Measurements from ENCODE around the gene PAM.

Gene PAM

DNA sequence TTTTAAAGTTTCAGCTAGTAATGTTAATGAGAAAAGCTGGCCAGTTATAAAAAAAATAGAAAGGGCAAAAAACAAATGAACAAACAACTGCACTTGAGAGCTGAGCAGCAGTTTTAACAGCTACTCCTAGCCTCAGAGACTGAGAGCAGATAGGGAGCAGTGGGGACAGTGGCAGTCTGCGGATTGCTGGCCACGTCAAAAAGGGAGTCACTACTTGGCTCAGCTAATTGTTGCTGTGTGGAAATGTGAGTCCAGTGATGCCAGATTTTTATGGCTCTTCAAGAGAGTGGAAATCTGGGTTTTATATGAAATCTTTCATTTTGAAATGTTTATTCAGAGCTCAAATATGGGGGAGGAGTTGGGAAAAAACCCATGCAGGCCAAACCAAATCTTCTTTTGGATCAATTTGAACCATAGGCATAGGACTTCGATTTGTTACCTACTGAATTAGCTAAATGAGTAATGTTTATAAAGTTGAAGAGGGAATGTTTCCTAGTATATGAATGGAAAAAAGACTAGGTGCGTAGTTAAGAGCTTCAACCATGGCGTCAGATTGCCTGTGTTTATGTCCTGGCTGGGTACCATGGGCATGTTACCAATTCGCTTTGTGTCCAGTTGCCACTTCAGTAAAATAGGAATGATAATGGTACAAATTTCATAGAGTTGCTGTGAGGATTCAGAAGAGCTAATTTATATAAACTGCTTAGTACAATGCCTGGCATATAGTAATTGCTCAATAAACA, 102.1 kb downstream of the PAM start:
- H3K27ac ChIP-seq (ENCODE audit: low read length): no peak overlapping the region
- peaks cover 1% of the 10 kb centered on the region; the same call in 1 of the 2 replicates for H3K4me1 ChIP-seq (ENCODE audit: control insufficient read depth, insufficient read depth, low read length)
- H3K36me3 ChIP-seq (ENCODE audit: control insufficient read depth, insufficient read depth, low read length): no peaks in the 10 kb centered on the region
- no peak for DNase-seq (ENCODE audit: low read depth, low spot score)
- 100% methylated on average over 1 of the region's 6 CpGs for WGBS (ENCODE audit: insufficient coverage, insufficient read length)
- H3K27me3 ChIP-seq (ENCODE audit: control insufficient read depth, insufficient read depth, low read length): no peaks in the 10 kb centered on the region
- no peaks in the 10 kb centered on the region for H3K9me3 ChIP-seq (ENCODE audit: control insufficient read depth, insufficient read depth, low read length)
- H3K4me3 ChIP-seq (ENCODE audit: low read length): no peak overlapping the region

DNA sequence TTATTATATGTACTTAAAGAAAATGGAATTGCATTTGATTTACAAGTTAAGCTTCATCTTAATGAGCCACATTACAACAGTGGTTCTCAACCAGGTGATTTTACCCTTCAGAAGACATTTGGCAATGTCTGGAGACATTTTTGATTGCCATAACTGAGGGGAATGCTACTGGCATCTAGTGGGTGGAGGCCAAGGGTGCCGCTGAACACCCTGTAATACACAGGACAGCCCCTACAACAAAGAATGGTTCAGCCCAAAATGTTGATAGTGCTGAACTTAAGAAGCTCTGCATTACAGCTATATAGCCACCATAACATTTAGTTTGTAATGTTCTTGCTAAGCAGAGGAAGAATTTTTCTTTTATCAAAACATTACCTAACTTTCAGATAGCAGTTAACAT, 103.1 kb downstream of the PAM start:
- WGBS (ENCODE audit: insufficient coverage, insufficient read length): no CpG with 5 or more reads among the region's 1 CpG
- Histone ChIP-seq H3K27me3 (ENCODE audit: control insufficient read depth, insufficient read depth, low read length) (no peaks in the 10 kb centered on the region), H3K27ac (ENCODE audit: low read length) (no peak overlapping the region), H3K4me3 (ENCODE audit: low read length) (no peak overlapping the region), H3K4me1 (ENCODE audit: control insufficient read depth, insufficient read depth, low read length) (peaks cover 3% of the 10 kb centered on the region; the same call in 1 of the 2 replicates), H3K36me3 (ENCODE audit: control insufficient read depth, insufficient read depth, low read length) (no peaks in the 10 kb centered on the region), H3K9me3 (ENCODE audit: control insufficient read depth, insufficient read depth, low read length) (no peaks in the 10 kb centered on the region)
- no peak for DNase-seq (ENCODE audit: low read depth, low spot score)

DNA sequence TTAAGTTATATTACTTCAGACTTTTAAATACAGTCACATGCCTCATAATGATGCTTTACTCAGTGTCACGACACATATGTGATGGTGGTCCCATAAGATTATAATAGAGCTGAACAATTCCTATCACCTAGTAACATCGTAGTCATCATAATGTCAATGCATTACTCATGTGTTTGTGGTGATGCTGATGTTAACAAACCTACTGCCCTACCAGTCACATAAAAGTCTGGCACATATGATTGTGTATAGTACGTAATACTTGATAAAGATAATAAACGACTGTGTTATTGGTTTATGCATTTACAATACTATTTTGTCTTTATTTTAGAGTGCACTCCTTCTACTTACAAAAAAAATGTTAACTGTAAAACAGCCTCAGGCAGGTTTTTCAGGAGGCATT, 103.7 kb downstream of the PAM start:
- H3K27me3 ChIP-seq (ENCODE audit: control insufficient read depth, insufficient read depth, low read length): no peaks in the 10 kb centered on the region
- no peaks in the 10 kb centered on the region for H3K36me3 ChIP-seq (ENCODE audit: control insufficient read depth, insufficient read depth, low read length)
- H3K4me3 ChIP-seq (ENCODE audit: low read length): no peak overlapping the region
- WGBS (ENCODE audit: insufficient coverage, insufficient read length): no CpG with 5 or more reads among the region's 4 CpGs
- no peaks in the 10 kb centered on the region for H3K9me3 ChIP-seq (ENCODE audit: control insufficient read depth, insufficient read depth, low read length)
- peaks cover 3% of the 10 kb centered on the region; the same call in 1 of the 2 replicates for H3K4me1 ChIP-seq (ENCODE audit: control insufficient read depth, insufficient read depth, low read length)
- H3K27ac ChIP-seq (ENCODE audit: low read length): no peak overlapping the region
- DNase-seq (ENCODE audit: low read depth, low spot score): no peak

DNA sequence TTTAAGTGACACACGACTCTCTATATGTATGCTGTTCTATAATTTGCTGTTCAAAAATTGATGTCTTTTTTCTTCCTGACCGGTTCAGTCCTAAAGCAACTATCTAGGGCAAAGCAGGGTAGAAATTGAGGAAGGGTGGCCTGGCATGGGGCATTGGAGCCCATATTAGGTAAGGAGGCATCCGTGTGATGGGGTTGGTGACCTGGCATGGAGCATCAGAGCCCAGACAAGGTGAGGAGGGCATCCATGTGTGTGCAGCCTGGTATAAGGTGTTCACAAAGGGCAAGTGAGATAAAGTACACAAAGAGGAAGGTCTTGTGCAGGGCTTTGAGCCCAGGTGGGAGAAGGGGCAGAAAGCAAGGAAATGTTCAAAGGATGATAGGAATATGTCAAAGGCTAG, 104.9 kb downstream of the PAM start:
- no CpG with 5 or more reads among the region's 3 CpGs for WGBS (ENCODE audit: insufficient coverage, insufficient read length)
- H3K27me3 ChIP-seq (ENCODE audit: control insufficient read depth, insufficient read depth, low read length): no peaks in the 10 kb centered on the region
- no peaks in the 10 kb centered on the region for H3K9me3 ChIP-seq (ENCODE audit: control insufficient read depth, insufficient read depth, low read length)
- no peaks in the 10 kb centered on the region for H3K36me3 ChIP-seq (ENCODE audit: control insufficient read depth, insufficient read depth, low read length)
- no peak overlapping the region for H3K4me3 ChIP-seq (ENCODE audit: low read length)
- DNase-seq (ENCODE audit: low read depth, low spot score): no peak
- no peak overlapping the region for H3K27ac ChIP-seq (ENCODE audit: low read length)
- peaks cover 3% of the 10 kb centered on the region; the same call in 1 of the 2 replicates for H3K4me1 ChIP-seq (ENCODE audit: control insufficient read depth, insufficient read depth, low read length)

DNA sequence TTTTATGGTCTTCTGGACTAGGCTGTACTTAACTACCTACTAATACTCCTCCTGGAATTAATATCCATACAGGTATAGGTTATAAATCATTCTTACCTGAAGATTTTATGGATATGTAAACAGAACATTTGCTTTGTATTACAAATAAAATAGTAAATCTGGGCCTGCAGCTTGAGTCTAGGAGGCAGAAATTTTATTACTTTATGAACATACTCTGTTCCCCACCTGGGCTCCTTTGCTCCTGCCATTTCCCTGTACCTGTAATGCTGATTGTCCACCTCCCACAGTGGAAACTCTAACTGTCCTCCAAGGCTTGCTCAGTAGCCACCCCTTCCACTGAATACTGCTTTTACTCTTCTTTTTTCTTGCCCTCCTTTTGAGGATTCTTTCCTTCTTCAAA, 108.0 kb downstream of the PAM start:
- Histone ChIP-seq H3K4me1 (ENCODE audit: control insufficient read depth, insufficient read depth, low read length) (peaks cover 3% of the 10 kb centered on the region; the same call in 1 of the 2 replicates), H3K4me3 (ENCODE audit: low read length) (no peak overlapping the region), H3K27me3 (ENCODE audit: control insufficient read depth, insufficient read depth, low read length) (no peaks in the 10 kb centered on the region), H3K36me3 (ENCODE audit: control insufficient read depth, insufficient read depth, low read length) (no peaks in the 10 kb centered on the region), H3K27ac (ENCODE audit: low read length) (no peak overlapping the region), H3K9me3 (ENCODE audit: control insufficient read depth, insufficient read depth, low read length) (no peaks in the 10 kb centered on the region)
- no peak for DNase-seq (ENCODE audit: low read depth, low spot score)

DNA sequence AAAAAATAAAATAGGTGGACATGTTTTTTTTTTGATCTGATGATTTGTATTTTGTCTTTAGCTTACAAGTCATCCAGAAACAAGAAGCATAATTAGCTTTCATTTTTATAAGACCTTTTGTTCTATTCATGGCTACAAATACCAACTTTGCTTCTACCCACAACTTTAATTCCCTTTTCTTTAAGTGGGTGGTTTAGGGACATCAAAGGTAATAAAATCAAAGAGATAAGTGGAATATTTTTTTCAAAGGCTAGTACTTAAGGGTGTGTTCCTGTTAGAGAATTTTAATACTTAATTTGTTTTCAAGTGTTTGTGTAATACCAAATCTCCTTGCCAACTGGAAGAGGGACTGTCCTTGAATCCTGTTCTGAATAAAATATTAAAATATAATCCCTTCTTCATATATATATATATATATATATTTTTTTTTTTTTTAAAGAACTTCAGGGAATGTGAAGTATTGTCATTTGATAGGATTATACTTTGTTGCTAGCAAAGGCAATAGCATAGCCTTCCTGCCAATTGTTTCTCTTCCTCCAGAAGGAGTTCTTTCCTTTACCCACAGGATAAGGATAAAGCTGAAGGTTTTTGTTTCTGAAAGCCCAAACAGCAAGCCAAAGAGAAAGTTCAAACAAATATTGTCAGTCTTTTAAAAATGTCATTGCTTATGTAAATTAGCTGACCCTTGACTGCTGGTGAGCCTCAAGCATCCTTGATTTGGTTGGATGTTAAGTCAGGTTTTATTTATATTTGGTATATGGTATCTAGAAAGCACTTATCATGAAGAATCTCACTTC, 108.9 kb downstream of the PAM start:
- Histone ChIP-seq H3K36me3 (ENCODE audit: control insufficient read depth, insufficient read depth, low read length) (no peaks in the 10 kb centered on the region), H3K4me1 (ENCODE audit: control insufficient read depth, insufficient read depth, low read length) (peaks cover 3% of the 10 kb centered on the region; the same call in 1 of the 2 replicates), H3K9me3 (ENCODE audit: control insufficient read depth, insufficient read depth, low read length) (no peaks in the 10 kb centered on the region), H3K27me3 (ENCODE audit: control insufficient read depth, insufficient read depth, low read length) (no peaks in the 10 kb centered on the region), H3K4me3 (ENCODE audit: low read length) (no peak overlapping the region), H3K27ac (ENCODE audit: low read length) (no peak overlapping the region)
- no peak for DNase-seq (ENCODE audit: low read depth, low spot score)

DNA sequence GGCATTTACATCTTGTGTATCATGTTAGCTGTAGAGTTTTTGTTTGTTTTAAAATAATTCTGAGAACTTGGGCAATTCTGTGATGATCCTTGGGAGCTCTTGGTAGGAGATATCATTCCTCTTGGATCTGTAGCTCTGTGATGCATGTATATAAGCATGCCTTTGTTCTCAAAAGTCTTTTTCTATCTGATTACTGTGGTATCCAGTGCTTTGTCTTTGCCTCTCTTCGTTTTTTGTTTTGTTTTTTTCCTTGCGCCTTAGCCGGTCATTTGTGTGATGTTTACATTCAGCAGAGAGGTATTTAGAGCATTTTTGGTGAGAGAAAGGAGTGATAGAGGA, 110.0 kb downstream of the PAM start:
- whole genome bisulfite sequencing (ENCODE audit: insufficient coverage, insufficient read length): no CpG with 5 or more reads among the region's 3 CpGs
- Histone ChIP-seq H3K9me3 (ENCODE audit: control insufficient read depth, insufficient read depth, low read length) (no peaks in the 10 kb centered on the region), H3K4me1 (ENCODE audit: control insufficient read depth, insufficient read depth, low read length) (peaks cover 3% of the 10 kb centered on the region; the same call in 1 of the 2 replicates), H3K27me3 (ENCODE audit: control insufficient read depth, insufficient read depth, low read length) (no peaks in the 10 kb centered on the region), H3K36me3 (ENCODE audit: control insufficient read depth, insufficient read depth, low read length) (no peaks in the 10 kb centered on the region), H3K27ac (ENCODE audit: low read length) (no peak overlapping the region), H3K4me3 (ENCODE audit: low read length) (peak overlapping the region; percentile 62; the same call in 1 of the 2 replicates)
- no peak for DNase-seq (ENCODE audit: low read depth, low spot score)

DNA sequence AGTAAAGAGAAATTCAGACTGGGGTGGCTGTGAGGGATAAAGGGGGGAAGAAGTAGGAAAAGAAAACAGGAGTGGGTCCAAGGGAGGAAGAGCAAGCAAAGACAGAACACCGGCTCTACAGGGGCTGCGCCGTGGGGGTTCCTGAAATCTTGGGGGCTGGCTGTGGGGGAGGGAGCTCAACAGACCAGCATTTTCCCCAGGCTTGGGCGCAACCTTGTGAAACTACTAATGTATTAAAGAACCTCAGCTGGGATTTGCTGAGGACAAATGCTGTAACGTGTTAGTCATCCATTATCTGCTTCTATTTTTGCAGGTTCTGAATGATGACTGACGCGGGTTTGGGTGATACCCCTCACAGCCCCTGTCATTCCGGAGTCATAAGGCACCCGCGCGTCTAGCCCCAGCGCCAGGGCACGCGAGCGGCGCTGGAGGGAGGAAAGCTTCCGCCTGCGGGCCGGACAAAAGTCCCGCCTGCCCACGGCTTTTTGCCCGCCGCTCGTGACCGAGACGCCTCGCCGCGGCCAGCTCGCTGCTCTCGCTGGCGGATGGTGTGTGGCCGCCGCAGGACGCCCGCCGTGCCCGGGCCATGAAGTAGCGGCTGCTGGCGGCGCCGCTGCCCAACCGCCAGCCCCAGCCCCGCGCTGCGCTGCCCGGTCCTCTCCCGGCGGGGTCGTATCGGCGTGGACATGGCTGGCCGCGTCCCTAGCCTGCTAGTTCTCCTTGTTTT, 110.6 kb downstream of the PAM start:
- DNase-seq (ENCODE audit: low read depth, low spot score): no peak
- H3K4me1 ChIP-seq (ENCODE audit: control insufficient read depth, insufficient read depth, low read length): peaks cover 3% of the 10 kb centered on the region; the same call in 1 of the 2 replicates
- H3K4me3 ChIP-seq (ENCODE audit: low read length): peak overlapping the region; percentile 62; the same call in 1 of the 2 replicates
- no peaks in the 10 kb centered on the region for H3K36me3 ChIP-seq (ENCODE audit: control insufficient read depth, insufficient read depth, low read length)
- no peaks in the 10 kb centered on the region for H3K9me3 ChIP-seq (ENCODE audit: control insufficient read depth, insufficient read depth, low read length)
- H3K27me3 ChIP-seq (ENCODE audit: control insufficient read depth, insufficient read depth, low read length): no peaks in the 10 kb centered on the region
- no peak overlapping the region for H3K27ac ChIP-seq (ENCODE audit: low read length)
- WGBS (ENCODE audit: insufficient coverage, insufficient read length): no CpG with 5 or more reads among the region's 54 CpGs

DNA sequence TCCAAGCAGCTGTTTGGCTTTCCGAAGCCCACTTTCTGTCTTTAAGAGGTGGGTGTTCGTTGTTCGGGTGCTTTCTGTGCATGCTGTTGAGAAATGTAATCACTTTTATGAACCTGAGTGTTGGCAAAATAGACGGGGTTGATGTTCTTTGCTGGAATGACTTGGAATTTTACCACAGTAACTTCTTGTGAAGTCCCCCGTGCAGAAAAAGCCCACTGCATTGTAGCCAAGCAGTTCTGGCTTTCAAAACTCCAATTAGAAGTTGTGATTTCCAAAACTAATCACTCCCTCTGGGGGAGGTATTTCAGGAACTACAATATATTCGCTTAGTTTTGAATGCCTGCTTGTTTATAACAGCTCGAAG, 111.1 kb downstream of the PAM start:
- Histone ChIP-seq H3K4me3 (ENCODE audit: low read length) (peak overlapping the region; percentile 62; the same call in 1 of the 2 replicates), H3K4me1 (ENCODE audit: control insufficient read depth, insufficient read depth, low read length) (0 out of 2 replicates have a peak, but pooled peaks cover 1% of the 10 kb centered on the region), H3K27ac (ENCODE audit: low read length) (no peak overlapping the region), H3K9me3 (ENCODE audit: control insufficient read depth, insufficient read depth, low read length) (no peaks in the 10 kb centered on the region), H3K36me3 (ENCODE audit: control insufficient read depth, insufficient read depth, low read length) (no peaks in the 10 kb centered on the region), H3K27me3 (ENCODE audit: control insufficient read depth, insufficient read depth, low read length) (no peaks in the 10 kb centered on the region)
- DNase-seq (ENCODE audit: low read depth, low spot score): no peak
- WGBS (ENCODE audit: insufficient coverage, insufficient read length): no CpG with 5 or more reads among the region's 7 CpGs

DNA sequence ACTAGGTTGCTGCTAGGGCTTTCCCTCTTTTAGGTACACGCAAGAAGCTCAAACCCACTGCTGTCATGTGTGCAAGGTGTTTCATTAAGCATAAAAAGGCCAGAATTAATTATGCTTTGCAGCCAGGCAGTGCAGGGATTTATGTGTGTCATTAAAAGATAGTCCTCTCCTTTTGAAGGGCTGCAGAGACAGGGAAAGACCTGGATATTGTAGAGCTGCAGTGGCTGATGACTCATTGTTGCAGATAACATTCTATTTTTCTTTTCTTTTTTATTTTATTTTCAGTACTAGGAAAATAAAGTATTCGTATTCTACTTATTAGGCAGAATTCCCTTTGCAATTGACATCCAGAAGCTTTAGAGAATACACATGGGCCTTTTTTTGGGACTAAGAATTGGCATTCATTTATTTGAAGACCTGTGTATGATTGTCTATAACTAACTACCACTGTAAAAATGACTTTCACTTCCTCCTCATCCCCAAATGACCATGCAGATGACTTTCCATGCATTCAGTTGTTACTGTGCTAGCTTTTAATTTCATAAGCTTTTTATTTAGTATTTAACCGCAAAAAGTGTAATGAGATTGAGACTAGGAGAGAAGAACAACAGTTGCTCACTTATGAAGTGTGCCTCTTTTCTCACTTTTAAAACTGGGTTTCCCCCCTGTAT, 113.0 kb downstream of the PAM start:
- Histone ChIP-seq H3K27ac (ENCODE audit: low read length) (no peak overlapping the region), H3K27me3 (ENCODE audit: control insufficient read depth, insufficient read depth, low read length) (no peaks in the 10 kb centered on the region), H3K4me1 (ENCODE audit: control insufficient read depth, insufficient read depth, low read length) (0 out of 2 replicates have a peak, but pooled peaks cover under 1% of the 10 kb centered on the region), H3K4me3 (ENCODE audit: low read length) (no peak overlapping the region), H3K36me3 (ENCODE audit: control insufficient read depth, insufficient read depth, low read length) (no peaks in the 10 kb centered on the region), H3K9me3 (ENCODE audit: control insufficient read depth, insufficient read depth, low read length) (no peaks in the 10 kb centered on the region)
- WGBS (ENCODE audit: insufficient coverage, insufficient read length): no CpG with 5 or more reads among the region's 3 CpGs
- no peak for DNase-seq (ENCODE audit: low read depth, low spot score)

Measured in iPS DF 6.9 (cell line).